ENCODE results near the gene PPM1D. TPM values are rescaled to one million over a fixed set of nuclear protein-coding genes. Genes with fewer than 3 reads are reported as not detected.

The PPM1D gene
- total and polyA plus RNA-seq, 2 experiments from 2014 or later, result 7.8 to 13.3 TPM

GRCh38 chr17:60559995-60560859 is 39.8 kb upstream of the PPM1D start:
- Mint-ChIP-seq H3K4me1 (no peaks in the 10 kb centered on the region), H3K27ac (no peak overlapping the region), H3K4me3 (no peak overlapping the region), H3K36me3 (ENCODE audit: low read depth) (peaks cover 24% of the 10 kb centered on the region), H3K9me3 (peaks cover 36% of the 10 kb centered on the region), H3K27me3 (ENCODE audit: insufficient read depth, low read depth, poor library complexity) (peaks cover 2% of the 10 kb centered on the region)
- peak overlapping the region; percentile 52; the same call in 1 of the 2 replicates for H2AFZ ChIP-seq
- H3K4me2 ChIP-seq, result no peak overlapping the region
- no peak overlapping the region for H3K27ac ChIP-seq (ENCODE audit: low read depth)
- no peaks in the 10 kb centered on the region for H3K4me1 ChIP-seq (ENCODE audit: insufficient read depth)
- no peak overlapping the region for H3K4me3 ChIP-seq
- no peaks in the 10 kb centered on the region for H3F3A ChIP-seq (replicated peaks; ENCODE audit: low read depth)
- no peak for ATAC-seq
- no peaks in the 10 kb centered on the region for H3K27me3 ChIP-seq (ENCODE audit: insufficient read depth)
- no peaks in the 10 kb centered on the region for H4K20me1 ChIP-seq (replicated peaks; ENCODE audit: insufficient read depth)
- H3K9me2 ChIP-seq (ENCODE audit: insufficient read depth), result no peaks in the 10 kb centered on the region
- no peak for DNase-seq (ENCODE audit: low spot score)
- TF ChIP-seq STAT1 (IDR thresholded peaks at IDR 0.05; ENCODE audit: unreplicated experiment), result no peak
- TF ChIP-seq CTCF (conservative IDR thresholded peaks at IDR 0.05; ENCODE audit: low read depth in 2 of 2), result no peak
- TF ChIP-seq POLR2AphosphoS5 (IDR thresholded peaks at IDR 0.05; ENCODE audit: low read depth), result no peak
- TF ChIP-seq EZH2phosphoT487 (IDR thresholded peaks at IDR 0.05; ENCODE audit: unreplicated experiment), result no peak
- no peaks in the 10 kb centered on the region; the same call in 1 of the 2 replicates for H3K36me3 ChIP-seq (ENCODE audit: insufficient read depth)
- no peaks in the 10 kb centered on the region for H3K79me2 ChIP-seq (replicated peaks; ENCODE audit: insufficient read depth)

GRCh38 chr17:60560860-60561257 is 39.1 kb upstream of the PPM1D start:
- Mint-ChIP-seq H3K4me3 (no peak overlapping the region), H3K36me3 (ENCODE audit: low read depth) (peaks cover 24% of the 10 kb centered on the region), H3K27ac (no peak overlapping the region), H3K4me1 (no peaks in the 10 kb centered on the region), H3K27me3 (ENCODE audit: insufficient read depth, low read depth, poor library complexity) (peaks cover 2% of the 10 kb centered on the region), H3K9me3 (peaks cover 32% of the 10 kb centered on the region)
- Histone ChIP-seq H3K4me2 (no peak overlapping the region), H3F3A (replicated peaks; ENCODE audit: low read depth) (no peaks in the 10 kb centered on the region), H3K27ac (ENCODE audit: low read depth) (no peak overlapping the region), H3K4me3 (no peak overlapping the region), H3K9me2 (ENCODE audit: insufficient read depth) (no peaks in the 10 kb centered on the region), H3K79me2 (replicated peaks; ENCODE audit: insufficient read depth) (no peaks in the 10 kb centered on the region), H3K36me3 (ENCODE audit: insufficient read depth) (no peaks in the 10 kb centered on the region), H4K20me1 (replicated peaks; ENCODE audit: insufficient read depth) (no peaks in the 10 kb centered on the region), H2AFZ (peak overlapping the region; percentile 28; the same call in 1 of the 2 replicates), H3K27me3 (ENCODE audit: insufficient read depth) (no peaks in the 10 kb centered on the region), H3K4me1 (ENCODE audit: insufficient read depth) (no peaks in the 10 kb centered on the region)
- no peak for TF ChIP-seq REST (IDR thresholded peaks at IDR 0.05; ENCODE audit: unreplicated experiment)
- no peak for TF ChIP-seq POLR2AphosphoS5 (IDR thresholded peaks at IDR 0.05; ENCODE audit: low read depth)
- DNase-seq (ENCODE audit: low spot score) (no peak), ATAC-seq (no peak)

All from GM23338 (cell line).